OCI-LY7 (cell line): ENCODE data around the gene ALDOA. TPM values are rescaled to one million over a fixed set of nuclear protein-coding genes. Genes with fewer than 3 reads are reported as not detected.
A peak's percentile ranks its signal among the peaks of the same experiment; 100 is the strongest.

Source experiments
- BruUV-seq: library from RNA; stranded (reverse); fragments of 400-500 nt; replicated peaks from 2 replicates; lab custom pipeline; 2021; lab: Mats Ljungman, UMichigan
- CTCF ChIA-PET: fragments of 300-600 bp; sonication (Branson Sonifier 250); formaldehyde crosslinking; loops from one replicate; lab custom pipeline; 2022; ENCODE audit warnings: antibody characterized with exemption; ENCODE audit not compliant: unreplicated experiment; lab: Charles Lee
- POLR2A ChIA-PET: fragments of 300-600 bp; sonication (Branson Sonifier 250); formaldehyde crosslinking; loops from one replicate; lab custom pipeline; 2022; ENCODE audit warnings: antibody characterized with exemption; lab: Charles Lee
- DNase-seq: peaks from one replicate; pipeline ENCODE4 v3.0.0-alpha.2; 2015; ENCODE audit warnings: low spot score
- H2AFZ ChIP-seq: fragments of 200-600 bp; sonication (generic), shearing (Covaris generic); 2 replicates; pipeline ENCODE4 v1.6.1; 2014; ENCODE audit warnings: mild to moderate bottlenecking, antibody characterized with exemption, low read length, moderate library complexity
- H3K27ac ChIP-seq: fragments of 200-600 bp; sonication (generic); 2 replicates; pipeline ENCODE4 v1.5.1; 2014; ENCODE audit warnings: mixed run types, low read depth, mild to moderate bottlenecking, moderate library complexity, low read length, inconsistent platforms; ENCODE audit not compliant: poor library complexity, severe bottlenecking
- H3K36me3 ChIP-seq: fragments of 200-600 bp; sonication (generic); 2 replicates; pipeline ENCODE4 v1.6.1; 2014; ENCODE audit warnings: mild to moderate bottlenecking, antibody characterized with exemption, low read length, moderate library complexity, mixed read lengths; ENCODE audit not compliant: insufficient read depth
- H3K4me1 ChIP-seq: fragments of 200-600 bp; sonication (generic); 2 replicates; pipeline ENCODE4 v1.5.1; 2014; ENCODE audit warnings: mild to moderate bottlenecking, low read length; ENCODE audit not compliant: insufficient read depth, poor library complexity, severe bottlenecking
- H3K4me2 ChIP-seq: fragments of 200-600 bp; sonication (generic); 2 replicates; pipeline ENCODE4 v1.6.1; 2014; ENCODE audit warnings: mild to moderate bottlenecking, low read length
- H3K4me3 ChIP-seq: fragments of 200-600 bp; sonication (generic); 2 replicates; pipeline ENCODE4 v1.5.1; 2014; ENCODE audit warnings: mild to moderate bottlenecking, low read depth, low read length; ENCODE audit not compliant: poor library complexity, severe bottlenecking
- H3K79me2 ChIP-seq: fragments of 200-600 bp; sonication (generic); 2 replicates; pipeline ENCODE4 v1.6.1; 2016; ENCODE audit warnings: low read depth, mild to moderate bottlenecking, low read length, moderate library complexity, mixed read lengths; ENCODE audit not compliant: insufficient read depth
- H3K9me2 ChIP-seq: fragments of 200-600 bp; sonication (generic); 2 replicates; pipeline ENCODE4 v1.6.1; 2016; ENCODE audit warnings: mild to moderate bottlenecking, low read length, mixed read lengths; ENCODE audit not compliant: insufficient read depth
- H3K9me3 ChIP-seq: fragments of 200-600 bp; sonication (generic); 2 replicates; pipeline ENCODE4 v1.6.1; 2014; ENCODE audit warnings: mild to moderate bottlenecking, mixed run types, low read length, mixed read lengths
- H4K20me1 ChIP-seq: fragments of 200-600 bp; sonication (generic); 2 replicates; pipeline ENCODE4 v1.6.1; 2014; ENCODE audit warnings: mild to moderate bottlenecking, antibody characterized with exemption, low read length, moderate library complexity, mixed read lengths; ENCODE audit not compliant: insufficient read depth
- EZH2phosphoT487 ChIP-seq: fragments of 200-600 bp; sonication (generic); IDR thresholded peaks from 2 replicates; pipeline ENCODE4 v1.6.1; 2018; ENCODE audit warnings: low read depth, borderline replicate concordance, mild to moderate bottlenecking, mixed run types, antibody characterized with exemption, low read length, moderate library complexity, mixed read lengths
- intact Hi-C: fragments of 100-400 bp; cut with micrococcal nuclease; formaldehyde crosslinking; loops from one replicate; pipeline ENCODE4 v1.10.0; 2022; ENCODE audit not compliant: unreplicated experiment
- total RNA-seq, 2 experiments: library from RNA; depleted of rRNA in 1 of 2; stranded (reverse); fragments of >200 nt in 1 of 2; shearing (Covaris generic) in 1 of 2; gene quantifications; 2 replicates each; pipeline ENCODE4 v1.2.3, GENCODE V29; 2014 to 2022
- TF ChIP-seq, protein P1 (sequence below): fragments of 200-600 bp; sonication (generic); conservative IDR thresholded peaks from 2 replicates; pipeline ENCODE4 v1.5.1; 2014; ENCODE audit warnings: mild to moderate bottlenecking, antibody characterized with exemption, low read length, moderate library complexity, mixed read lengths

Gene ALDOA
- total RNA-seq, 2 experiments from 2014 or later = 809 to 1,029 TPM

DNA sequence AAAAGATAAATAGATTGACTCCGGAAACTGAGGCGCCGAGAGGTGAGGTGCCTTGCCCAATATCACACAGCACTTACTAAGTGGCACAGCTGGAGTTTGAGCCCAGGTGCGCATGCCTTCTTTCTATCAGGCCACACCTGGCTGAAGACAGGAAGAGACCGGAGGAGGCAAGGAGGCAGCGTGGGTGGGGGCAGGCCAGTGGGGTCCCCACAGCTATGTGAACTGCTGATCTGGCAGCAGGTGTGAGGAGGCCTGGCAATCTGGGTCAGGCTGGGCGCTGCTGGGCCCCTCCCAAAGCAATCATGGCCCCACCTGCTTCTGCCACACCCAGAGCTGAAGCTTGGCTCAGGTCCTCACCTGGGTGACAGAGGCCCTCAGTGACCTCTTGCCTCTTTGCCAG lies 49.7 kb downstream of the ALDOA start:
- ChIA-PET CTCF (no interaction called here), POLR2A (interaction anchor here (0.7 to 1.1 kb wide), 4 partner anchors 8 to 514 kb away, joined by 3 to 5 read pairs (median 3); partner anchors contain the start of gene MAPK3)
- intact Hi-C loops = no loop called here
- H3K79me2 ChIP-seq = no peaks in the 10 kb centered on the region
- peak; percentile 49 for DNase-seq
- peaks cover 17% of the 10 kb centered on the region for H3K4me1 ChIP-seq
- no peaks in the 10 kb centered on the region for H3K9me2 ChIP-seq
- no peak overlapping the region for H2AFZ ChIP-seq
- no peak for TF ChIP-seq EZH2phosphoT487
- H3K4me2 ChIP-seq = 0 out of 2 replicates have a peak overlapping the region, but pooled peaks have one; percentile 2
- H4K20me1 ChIP-seq = no peaks in the 10 kb centered on the region
- no TSS peak for BruUV-seq
- no peaks in the 10 kb centered on the region for H3K36me3 ChIP-seq
- no peaks in the 10 kb centered on the region for H3K9me3 ChIP-seq
- no peak overlapping the region for H3K27ac ChIP-seq
- H3K4me3 ChIP-seq = no peak overlapping the region

DNA sequence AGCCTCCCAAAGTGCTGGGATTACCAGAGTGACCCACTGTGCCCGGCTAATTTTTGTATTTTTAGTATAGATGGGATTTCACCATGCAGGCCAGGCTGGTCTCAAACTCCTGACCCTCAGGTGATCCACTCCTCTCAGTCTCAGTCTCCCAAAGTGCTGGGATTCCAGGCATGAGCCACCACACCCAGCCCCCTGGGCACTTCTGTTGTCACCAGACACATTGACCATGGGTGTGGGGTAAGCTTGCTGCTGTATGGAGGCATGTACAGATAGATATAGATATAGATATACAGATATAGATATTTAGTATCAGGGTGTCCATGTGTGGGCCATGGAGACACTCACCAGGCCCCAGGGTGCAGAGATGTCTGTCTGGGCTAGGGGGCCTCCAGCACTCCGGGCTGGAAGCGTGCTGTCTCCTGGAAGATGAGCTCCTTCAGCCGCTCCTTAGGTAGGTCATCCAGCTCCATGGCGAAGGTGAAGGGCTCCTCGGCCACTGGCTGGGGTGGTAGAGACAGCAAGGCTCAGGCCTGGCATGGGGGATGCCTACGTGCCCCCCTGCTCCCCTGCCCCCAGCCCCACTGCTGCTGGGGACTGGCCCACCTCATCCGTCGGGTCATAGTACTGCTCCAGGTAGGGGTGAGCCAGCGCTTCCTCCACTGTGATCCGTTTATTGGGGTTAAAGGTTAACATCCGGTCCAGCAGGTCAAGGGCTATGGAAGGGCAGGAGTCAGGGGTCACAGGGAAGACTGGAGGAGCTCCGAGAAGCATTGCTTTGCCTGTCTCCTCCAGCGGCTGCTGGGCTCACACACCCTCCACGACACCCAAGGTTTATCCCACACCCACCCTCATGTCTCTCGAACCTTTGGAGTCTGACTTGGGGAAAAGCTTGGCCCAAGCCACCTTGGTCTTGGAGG lies 51.0 kb downstream of the ALDOA start:
- Histone ChIP-seq H4K20me1 (no peaks in the 10 kb centered on the region), H3K4me2 (no peak overlapping the region), H3K4me1 (peaks cover 20% of the 10 kb centered on the region), H3K4me3 (no peak overlapping the region), H3K36me3 (no peaks in the 10 kb centered on the region), H3K27ac (no peak overlapping the region), H2AFZ (no peak overlapping the region), H3K9me2 (no peaks in the 10 kb centered on the region), H3K9me3 (no peaks in the 10 kb centered on the region), H3K79me2 (no peaks in the 10 kb centered on the region)
- no peak for TF ChIP-seq EZH2phosphoT487
- TF ChIP-seq, protein P1, sequence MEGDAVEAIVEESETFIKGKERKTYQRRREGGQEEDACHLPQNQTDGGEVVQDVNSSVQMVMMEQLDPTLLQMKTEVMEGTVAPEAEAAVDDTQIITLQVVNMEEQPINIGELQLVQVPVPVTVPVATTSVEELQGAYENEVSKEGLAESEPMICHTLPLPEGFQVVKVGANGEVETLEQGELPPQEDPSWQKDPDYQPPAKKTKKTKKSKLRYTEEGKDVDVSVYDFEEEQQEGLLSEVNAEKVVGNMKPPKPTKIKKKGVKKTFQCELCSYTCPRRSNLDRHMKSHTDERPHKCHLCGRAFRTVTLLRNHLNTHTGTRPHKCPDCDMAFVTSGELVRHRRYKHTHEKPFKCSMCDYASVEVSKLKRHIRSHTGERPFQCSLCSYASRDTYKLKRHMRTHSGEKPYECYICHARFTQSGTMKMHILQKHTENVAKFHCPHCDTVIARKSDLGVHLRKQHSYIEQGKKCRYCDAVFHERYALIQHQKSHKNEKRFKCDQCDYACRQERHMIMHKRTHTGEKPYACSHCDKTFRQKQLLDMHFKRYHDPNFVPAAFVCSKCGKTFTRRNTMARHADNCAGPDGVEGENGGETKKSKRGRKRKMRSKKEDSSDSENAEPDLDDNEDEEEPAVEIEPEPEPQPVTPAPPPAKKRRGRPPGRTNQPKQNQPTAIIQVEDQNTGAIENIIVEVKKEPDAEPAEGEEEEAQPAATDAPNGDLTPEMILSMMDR = no peak
- intact Hi-C loops = no loop called here
- DNase-seq = no peak
- no TSS peak for BruUV-seq
- ChIA-PET CTCF (interaction anchor here (0.6 kb wide), 1 partner anchor 1147 kb away, joined by 3 read pairs; no protein-coding TSS in a partner anchor), POLR2A (no interaction called here)

DNA sequence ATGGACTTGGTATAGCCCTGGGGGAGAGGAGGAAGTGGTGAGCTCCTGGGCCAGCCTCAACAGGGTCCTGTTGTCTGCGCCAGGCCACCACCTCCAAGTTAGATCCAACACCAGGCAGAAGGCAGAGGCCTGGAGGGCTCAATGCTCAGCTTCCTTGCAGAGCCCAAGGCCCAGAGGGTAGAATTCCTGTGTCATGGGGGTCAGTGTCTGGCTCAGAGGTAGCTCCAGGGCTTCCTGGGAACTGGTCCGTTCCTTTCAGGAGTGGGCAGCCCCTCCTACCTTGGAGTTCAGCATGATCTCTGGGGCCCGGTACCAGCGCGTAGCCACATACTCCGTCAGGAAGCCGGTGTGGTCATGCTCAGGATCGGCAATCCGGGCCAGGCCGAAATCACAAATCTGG lies 52.2 kb downstream of the ALDOA start:
- POLR2A ChIA-PET = no interaction called here
- no TSS peak for BruUV-seq

More for the DNA sequence above, 52.2 kb downstream of the ALDOA start:
- TF ChIP-seq, protein P1 = no peak
- no peak for TF ChIP-seq EZH2phosphoT487
- Histone ChIP-seq H3K9me3 (no peaks in the 10 kb centered on the region), H2AFZ (no peak overlapping the region), H4K20me1 (no peaks in the 10 kb centered on the region), H3K9me2 (no peaks in the 10 kb centered on the region), H3K27ac (no peak overlapping the region), H3K36me3 (no peaks in the 10 kb centered on the region), H3K4me2 (no peak overlapping the region), H3K79me2 (no peaks in the 10 kb centered on the region), H3K4me1 (peaks cover 24% of the 10 kb centered on the region), H3K4me3 (no peak overlapping the region)
- no peak for DNase-seq
- CTCF ChIA-PET = no interaction called here
- intact Hi-C loops = no loop called here
